Kidney (tissue), 14 donors: ENCODE measurements around the gene OXTR. TPM values are rescaled to one million over a fixed set of nuclear protein-coding genes. Genes with fewer than 3 reads are reported as not detected.

Source experiments
- DNase-seq, 5 donors: peaks; one replicate each; pipeline ENCODE4 v3.0.0-alpha.2; 2013 to 2020
- FAIRE-seq: peaks from 2 replicates; lab custom pipeline; 2012; peaks lifted over from hg19 to GRCh38; lab: Jason Lieb, UNC
- H3K27ac ChIP-seq, 2 donors: one replicate each; pipeline ENCODE4 v1.7.0; 2013; ENCODE audit warnings: low read depth in 2 of 2, low read length in 2 of 2, inconsistent platforms in 1 of 2
- H3K27me3 ChIP-seq: one replicate; pipeline ENCODE4 v1.7.1; 2013; ENCODE audit warnings: low read length, inconsistent platforms; ENCODE audit not compliant: control insufficient read depth, insufficient read depth
- H3K36me3 ChIP-seq, 3 donors: one replicate each; pipeline versions ENCODE4 v1.7.0 to v1.7.1; 2013; ENCODE audit warnings: low read length in 3 of 3, control low read depth in 1 of 3, inconsistent platforms in 1 of 3; ENCODE audit not compliant: insufficient read depth in 3 of 3, control insufficient read depth in 2 of 3
- H3K4me1 ChIP-seq, 3 donors: one replicate each; pipeline versions ENCODE4 v1.7.0 to v1.7.1; 2013; ENCODE audit warnings: low read length in 3 of 3, inconsistent platforms in 1 of 3, low read depth in 1 of 3; ENCODE audit not compliant: control insufficient read depth in 2 of 3, insufficient read depth in 2 of 3
- H3K4me3 ChIP-seq, 3 donors: one replicate each; pipeline versions ENCODE4 v1.7.0 to v1.8.1; 2013; ENCODE audit warnings: low read length in 3 of 3, control low read depth in 1 of 3, inconsistent platforms in 1 of 3
- H3K9ac ChIP-seq, 3 donors: one replicate each; pipeline versions ENCODE4 v1.7.0 to v1.7.1; 2013; ENCODE audit warnings: low read length in 3 of 3, control low read depth in 1 of 3, inconsistent platforms in 1 of 3
- H3K9me3 ChIP-seq, 3 donors: one replicate each; pipeline versions ENCODE4 v1.7.0 to v1.7.1; 2013; ENCODE audit warnings: low read length in 3 of 3, control low read depth in 1 of 3, inconsistent platforms in 1 of 3; ENCODE audit not compliant: control insufficient read depth in 2 of 3, insufficient read depth in 1 of 3
- intact Hi-C: fragments of 100-400 bp; cut with DNase I; formaldehyde crosslinking; loops from one replicate; pipeline ENCODE4 v1.11.1; 2022
- polyA plus RNA-seq: library from polyadenylated mRNA; stranded (reverse); fragments of 350-450 nt; fragmentation: Illumina TruSeq; extraction: RNeasy Lipid Tissue Mini Kit (QIAGEN cat#74804); gene quantifications from one replicate; pipeline ENCODE4 v1.2.3, GENCODE V29; 2014; ENCODE audit warnings: low read depth, low replicate concordance; ENCODE audit not compliant: insufficient read depth
- total RNA-seq: library from RNA; stranded (reverse); fragmentation: NEBNext Ultra II Directional; extraction: Animal tissue kit (Norgen Biotek cat#: 25700); gene quantifications from one replicate; pipeline ENCODE4 v1.2.1, GENCODE V29; 2021
- TF ChIP-seq, protein P1 (sequence below): IDR thresholded peaks from 3 replicates; pipeline ENCODE4 v1.5.1; 2012; ENCODE audit warnings: mild to moderate bottlenecking, moderate library complexity, borderline replicate concordance; ENCODE audit not compliant: insufficient read depth; ENCODE audit errors: extremely low read depth
- donor health status: control.
- donor health status: control.
- donor health status: control.
- donor health status: control.
- donor health status: control.
- donor health status: DM: yes; HTN: yes; CAD: no.
- donor health status: Normal renal cell carcinoma (clear cell type).

The OXTR gene
- total and polyA plus RNA-seq, 2 donors from 2014 or later = 0.39 to 1.2 TPM

DNA sequence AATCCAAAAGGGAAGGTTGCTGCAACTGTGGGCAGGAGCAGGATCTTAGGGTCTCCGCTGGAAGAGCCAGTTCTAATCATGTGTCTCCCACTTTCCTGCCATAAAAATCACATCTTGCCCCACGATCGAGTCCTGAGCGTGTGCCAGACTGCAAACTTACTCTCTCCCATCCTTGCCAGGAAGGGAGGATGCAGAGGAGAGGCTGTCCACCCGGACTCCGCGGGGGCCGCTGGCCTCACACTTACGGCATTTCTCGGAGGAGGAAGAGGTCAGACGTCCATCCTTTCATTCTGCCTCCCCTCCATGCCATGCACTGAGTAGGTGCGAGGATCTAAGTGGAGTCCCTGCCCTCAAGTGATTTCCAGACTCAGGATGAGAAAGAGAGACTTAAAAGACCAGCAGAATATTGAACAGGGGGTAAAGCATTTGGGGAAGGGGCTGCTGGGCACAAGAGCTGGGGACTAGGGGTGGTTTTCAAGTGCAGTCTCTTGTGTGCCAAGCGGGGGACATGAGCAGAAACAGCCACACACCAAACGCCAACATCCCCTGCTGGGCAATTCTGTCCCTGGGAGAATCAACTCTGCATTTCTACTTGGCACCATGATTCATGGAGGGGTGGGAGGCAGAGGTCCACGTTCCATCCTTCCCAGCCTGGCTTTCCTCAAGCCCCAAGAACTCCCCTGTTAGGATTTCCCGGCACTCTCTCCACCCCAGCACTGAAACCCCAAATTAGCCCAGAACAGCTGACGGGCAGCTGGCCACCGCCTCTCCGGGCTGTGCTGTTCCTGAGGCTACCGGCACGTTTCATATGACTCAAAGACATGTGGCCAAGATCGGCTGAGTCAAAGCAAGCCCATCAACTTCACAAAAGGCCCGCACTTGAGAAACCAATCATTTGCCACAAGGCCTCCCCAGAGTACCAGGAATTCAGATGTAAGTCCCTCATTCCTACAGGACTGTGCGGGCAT, 11.6 kb downstream of the OXTR start:
- no peaks in the 10 kb centered on the region for H3K4me1 ChIP-seq
- no peaks in the 10 kb centered on the region for H3K27me3 ChIP-seq
- intact Hi-C loops = no loop called here
- TF ChIP-seq, protein P1, sequence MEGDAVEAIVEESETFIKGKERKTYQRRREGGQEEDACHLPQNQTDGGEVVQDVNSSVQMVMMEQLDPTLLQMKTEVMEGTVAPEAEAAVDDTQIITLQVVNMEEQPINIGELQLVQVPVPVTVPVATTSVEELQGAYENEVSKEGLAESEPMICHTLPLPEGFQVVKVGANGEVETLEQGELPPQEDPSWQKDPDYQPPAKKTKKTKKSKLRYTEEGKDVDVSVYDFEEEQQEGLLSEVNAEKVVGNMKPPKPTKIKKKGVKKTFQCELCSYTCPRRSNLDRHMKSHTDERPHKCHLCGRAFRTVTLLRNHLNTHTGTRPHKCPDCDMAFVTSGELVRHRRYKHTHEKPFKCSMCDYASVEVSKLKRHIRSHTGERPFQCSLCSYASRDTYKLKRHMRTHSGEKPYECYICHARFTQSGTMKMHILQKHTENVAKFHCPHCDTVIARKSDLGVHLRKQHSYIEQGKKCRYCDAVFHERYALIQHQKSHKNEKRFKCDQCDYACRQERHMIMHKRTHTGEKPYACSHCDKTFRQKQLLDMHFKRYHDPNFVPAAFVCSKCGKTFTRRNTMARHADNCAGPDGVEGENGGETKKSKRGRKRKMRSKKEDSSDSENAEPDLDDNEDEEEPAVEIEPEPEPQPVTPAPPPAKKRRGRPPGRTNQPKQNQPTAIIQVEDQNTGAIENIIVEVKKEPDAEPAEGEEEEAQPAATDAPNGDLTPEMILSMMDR = no peak
- H3K9ac ChIP-seq = no peak overlapping the region
- H3K4me3 ChIP-seq = no peak overlapping the region
- H3K9me3 ChIP-seq = no peaks in the 10 kb centered on the region
- no peak overlapping the region for H3K27ac ChIP-seq
- no peaks in the 10 kb centered on the region for H3K36me3 ChIP-seq
- peak in 2 of 5 donors; percentile 5 to 12 for DNase-seq
- FAIRE-seq = no peak

DNA sequence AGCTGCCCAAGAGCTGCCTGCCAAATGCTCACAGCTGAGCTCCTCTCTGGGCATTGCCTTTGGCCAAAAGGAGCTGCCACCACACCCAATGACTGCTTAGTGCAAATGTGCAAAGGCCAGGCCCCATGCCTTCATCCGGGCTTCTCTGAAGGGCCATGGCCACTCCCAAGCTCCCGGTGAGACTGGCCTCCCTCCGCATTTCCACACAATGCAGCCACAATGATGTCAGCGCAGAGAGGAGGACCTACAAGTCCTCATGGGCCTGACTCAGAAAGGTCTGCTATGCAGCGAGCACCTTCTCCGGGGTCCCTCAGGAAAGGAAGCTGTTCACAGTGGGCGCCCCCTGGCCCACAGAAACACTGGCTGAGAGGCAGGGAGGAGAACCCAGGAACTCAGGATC, 12.7 kb downstream of the OXTR start:
- no peak overlapping the region for H3K4me3 ChIP-seq
- no peak overlapping the region for H3K9ac ChIP-seq
- no peaks in the 10 kb centered on the region for H3K27me3 ChIP-seq
- H3K27ac ChIP-seq = no peak overlapping the region
- TF ChIP-seq, protein P1 = no peak
- H3K4me1 ChIP-seq = no peaks in the 10 kb centered on the region
- no peaks in the 10 kb centered on the region for H3K36me3 ChIP-seq
- H3K9me3 ChIP-seq = no peaks in the 10 kb centered on the region
- DNase-seq (peak in 1 of 5 donors; percentile 22), FAIRE-seq (no peak)
- intact Hi-C loops = no loop called here

DNA sequence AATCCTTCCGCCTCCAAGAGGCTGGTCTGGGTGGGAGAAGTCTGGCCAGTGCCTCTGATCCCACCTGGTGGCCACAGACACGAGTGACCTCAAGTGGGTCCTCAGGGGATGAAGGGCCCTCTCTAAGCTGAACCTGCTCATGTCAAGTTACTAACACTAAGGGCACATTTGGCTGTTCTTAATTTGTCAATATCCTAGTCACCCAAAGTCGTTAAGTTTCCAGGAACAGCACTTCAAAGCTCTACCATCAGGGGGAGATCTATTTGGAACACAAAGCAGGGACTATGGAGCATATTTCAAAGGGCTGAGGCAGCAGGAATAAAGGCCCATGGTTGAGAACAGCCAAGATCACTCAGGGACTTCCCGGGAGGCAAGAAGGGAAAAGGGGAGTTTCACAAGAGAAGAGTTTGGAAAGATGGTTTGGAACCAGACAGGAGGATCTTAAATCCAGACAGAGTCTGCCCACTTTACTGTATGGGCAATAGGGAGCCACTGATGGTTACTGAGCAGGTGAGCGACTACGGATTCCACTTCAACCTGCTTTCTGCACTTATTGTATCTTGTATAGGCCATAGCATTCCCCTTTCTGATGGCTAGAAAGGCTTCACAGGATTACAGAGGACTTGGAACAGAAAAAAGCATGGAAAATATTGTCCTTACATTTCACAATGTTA, 13.7 kb downstream of the OXTR start:
- Histone ChIP-seq H3K9ac (no peak overlapping the region), H3K4me1 (no peaks in the 10 kb centered on the region), H3K27ac (no peak overlapping the region), H3K9me3 (no peaks in the 10 kb centered on the region), H3K27me3 (no peaks in the 10 kb centered on the region), H3K4me3 (no peak overlapping the region), H3K36me3 (no peaks in the 10 kb centered on the region)
- DNase-seq (no peak), FAIRE-seq (no peak)
- TF ChIP-seq, protein P1 = no peak
- intact Hi-C loops = no loop called here
